Measurements from ENCODE around the gene SLC4A9. TPM values are rescaled to one million over a fixed set of nuclear protein-coding genes. Genes with fewer than 3 reads are reported as not detected.

The SLC4A9 gene
- total and polyA plus RNA-seq, 2 donors (not counting 3 experiments of a cell fraction or from before 2014, with no cell fraction given), result not detected

- Histone ChIP-seq H3K4me3 (replicated peaks in 1 of 3; ENCODE audit: insufficient read depth in 1 of 3, low read depth in 1 of 3, low read length in 3 of 3) (no peak overlapping the region), H3K9me1 (replicated peaks; ENCODE audit: control insufficient read depth, extremely low read depth, insufficient read depth, low read length) (no peaks in the 10 kb centered on the region), H3K79me2 (ENCODE audit: control insufficient read depth, insufficient read depth, low read length) (no peaks in the 10 kb centered on the region), H3K9me3 (replicated peaks; ENCODE audit: control insufficient read depth, insufficient read depth, low read length) (no peaks in the 10 kb centered on the region), H3K9ac (replicated peaks; ENCODE audit: extremely low read depth, insufficient read depth, low read length) (peak overlapping the region; percentile 88), H3K27me3 (ENCODE audit: control insufficient read depth in 2 of 2, insufficient read depth in 2 of 2, low read length in 2 of 2) (no peaks in the 10 kb centered on the region), H4K20me1 (replicated peaks; ENCODE audit: control insufficient read depth, extremely low read depth, insufficient read depth, low read length) (no peaks in the 10 kb centered on the region), H3K4me2 (ENCODE audit: insufficient read depth, low read length) (peak overlapping the region; percentile 79), H3K4me1 (ENCODE audit: control insufficient read depth, extremely low read depth, insufficient read depth, low read length) (peaks cover 40% of the 10 kb centered on the region), H3K36me3 (ENCODE audit: control insufficient read depth in 2 of 2, extremely low read depth in 1 of 2, insufficient read depth in 2 of 2, low read length in 2 of 2) (no peaks in the 10 kb centered on the region), H3K27ac (ENCODE audit: insufficient read depth, low read depth, low read length) (peak overlapping the region; percentile 98), H2AFZ (ENCODE audit: low read depth, low read length) (no peak overlapping the region)
- TF ChIP-seq POLR2A (IDR thresholded peaks at IDR 0.05; ENCODE audit: low read depth, low read length) (peak; percentile 10), MAX (IDR thresholded peaks at IDR 0.05; ENCODE audit: insufficient read depth, insufficient read length) (no peak), CTCF (IDR thresholded peaks at IDR 0.05; ENCODE audit: extremely low read depth in 1 of 2, insufficient read depth in 1 of 2, low read depth in 1 of 2, low read length in 2 of 2) (no peak), MYC (IDR thresholded peaks at IDR 0.05; ENCODE audit: low read depth, low read length) (no peak), POLR2AphosphoS5 (IDR thresholded peaks at IDR 0.05; ENCODE audit: insufficient read depth, low read depth, low read length) (peak; percentile 20), GATA2 (IDR thresholded peaks at IDR 0.05; ENCODE audit: insufficient read depth, insufficient read length, low read depth, low read length) (peak; percentile 77), FOS (IDR thresholded peaks at IDR 0.05; ENCODE audit: borderline replicate concordance, insufficient read depth, low read length) (peak; percentile 93), JUN (IDR thresholded peaks at IDR 0.05; ENCODE audit: borderline replicate concordance, insufficient read depth, insufficient read length, low read depth) (peak; percentile 94), EZH2 (IDR thresholded peaks at IDR 0.05; ENCODE audit: borderline replicate concordance, low read depth, low read length, severe bottlenecking) (no peak)
- dilution Hi-C loops (cut with MboI; ENCODE audit: extremely low pct_ligation_motif_present, low sequenced_read_pairs), result no loop called here
- intact Hi-C loops (cut with micrococcal nuclease), result loop anchor here (1.0 kb wide), 1 partner anchor 8 kb away; the partner anchor contains the start of gene PFDN1
- ChIA-PET POLR2A (interaction anchor here (0.6 to 4.3 kb wide), 5 partner anchors 12 to 67 kb away, joined by 3 to 33 read pairs (median 5); partner anchors contain the start of gene HBEGF), CTCF (interaction anchor here (0.9 to 3.6 kb wide), 9 partner anchors 10 to 67 kb away, joined by 3 to 41 read pairs (median 6); partner anchors contain the start of gene HBEGF)
- TSS peak; percentile 47 for BruUV-seq (replicated peaks)
- DNase-seq (ENCODE audit: low read depth, low spot score), result peak; percentile 96
- FAIRE-seq, result peak; percentile 80
These were observed 49.0 kb upstream of the SLC4A9 start for GRCh38 chr5:140311011-140311467.
